ENCODE measurements around the gene JARID2. TPM values are rescaled to one million over a fixed set of nuclear protein-coding genes. Genes with fewer than 3 reads are reported as not detected.

JARID2 gene
- total RNA-seq, 2 donors from 2014 or later, result 9.1 to 10.7 TPM

DNA sequence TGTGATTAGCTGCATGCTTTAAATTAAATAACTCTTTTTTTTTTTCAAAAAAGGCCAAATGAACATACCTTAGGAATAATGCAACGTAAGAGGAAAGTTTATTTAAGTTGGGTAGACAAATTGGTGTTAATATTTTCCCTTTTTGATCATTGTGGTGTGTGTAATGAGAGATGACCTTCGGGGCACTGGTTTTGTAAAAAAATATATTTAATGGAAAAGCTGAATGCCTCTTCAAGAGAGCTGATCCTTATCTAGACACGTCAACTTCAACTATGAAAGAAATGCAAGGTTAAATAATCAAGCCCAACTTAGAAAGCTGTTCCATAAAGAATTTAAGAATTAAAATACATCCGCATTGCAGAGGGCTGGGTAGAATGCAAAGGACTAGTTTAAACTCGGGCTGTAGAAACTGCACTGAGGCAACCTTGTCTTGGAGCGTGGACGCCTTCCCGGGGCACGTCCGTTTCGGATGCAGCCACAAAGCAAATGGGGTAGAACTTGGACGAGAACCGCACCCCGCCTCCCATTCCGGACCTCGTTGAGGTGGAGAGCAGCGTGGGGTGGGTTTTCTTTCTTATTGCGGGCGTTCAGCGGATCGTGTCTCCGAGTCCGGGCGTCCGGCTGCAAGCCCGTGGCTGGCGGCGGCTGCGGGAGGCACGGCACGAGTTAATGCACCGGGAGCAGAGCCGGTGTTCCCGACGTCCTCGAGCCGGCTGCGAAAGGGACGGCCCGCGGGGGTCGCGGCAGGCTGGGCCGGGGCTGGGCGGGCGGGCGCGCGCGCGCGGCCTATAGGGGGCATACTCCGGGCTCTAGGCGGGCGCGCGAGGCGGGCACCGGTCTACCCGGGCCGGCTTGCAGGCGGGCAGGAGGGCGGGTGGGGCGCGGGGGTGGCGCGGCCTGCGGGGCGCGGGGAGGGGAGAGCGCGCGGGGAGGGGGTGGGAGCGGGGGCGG lies 1.9 kb downstream of the JARID2 start:
- intact Hi-C loops (cut with DNase I), result no loop called here
- Histone ChIP-seq H3K9me3 (no peaks in the 10 kb centered on the region), H3K9ac (ENCODE audit: low read depth in 2 of 2, low read length in 2 of 2) (peak overlapping the region; percentile 85 to 93), H3K4me3 (peak overlapping the region; percentile 62), H3K27ac (peak overlapping the region; percentile 82), H3K36me3 (no peaks in the 10 kb centered on the region), H3K4me1 (no peaks in the 10 kb centered on the region), H3K27me3 (no peaks in the 10 kb centered on the region)
- TF ChIP-seq, protein P1, sequence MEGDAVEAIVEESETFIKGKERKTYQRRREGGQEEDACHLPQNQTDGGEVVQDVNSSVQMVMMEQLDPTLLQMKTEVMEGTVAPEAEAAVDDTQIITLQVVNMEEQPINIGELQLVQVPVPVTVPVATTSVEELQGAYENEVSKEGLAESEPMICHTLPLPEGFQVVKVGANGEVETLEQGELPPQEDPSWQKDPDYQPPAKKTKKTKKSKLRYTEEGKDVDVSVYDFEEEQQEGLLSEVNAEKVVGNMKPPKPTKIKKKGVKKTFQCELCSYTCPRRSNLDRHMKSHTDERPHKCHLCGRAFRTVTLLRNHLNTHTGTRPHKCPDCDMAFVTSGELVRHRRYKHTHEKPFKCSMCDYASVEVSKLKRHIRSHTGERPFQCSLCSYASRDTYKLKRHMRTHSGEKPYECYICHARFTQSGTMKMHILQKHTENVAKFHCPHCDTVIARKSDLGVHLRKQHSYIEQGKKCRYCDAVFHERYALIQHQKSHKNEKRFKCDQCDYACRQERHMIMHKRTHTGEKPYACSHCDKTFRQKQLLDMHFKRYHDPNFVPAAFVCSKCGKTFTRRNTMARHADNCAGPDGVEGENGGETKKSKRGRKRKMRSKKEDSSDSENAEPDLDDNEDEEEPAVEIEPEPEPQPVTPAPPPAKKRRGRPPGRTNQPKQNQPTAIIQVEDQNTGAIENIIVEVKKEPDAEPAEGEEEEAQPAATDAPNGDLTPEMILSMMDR (IDR thresholded peaks at IDR 0.05), result no peak
- DNase-seq, result peak; percentile 68

DNA sequence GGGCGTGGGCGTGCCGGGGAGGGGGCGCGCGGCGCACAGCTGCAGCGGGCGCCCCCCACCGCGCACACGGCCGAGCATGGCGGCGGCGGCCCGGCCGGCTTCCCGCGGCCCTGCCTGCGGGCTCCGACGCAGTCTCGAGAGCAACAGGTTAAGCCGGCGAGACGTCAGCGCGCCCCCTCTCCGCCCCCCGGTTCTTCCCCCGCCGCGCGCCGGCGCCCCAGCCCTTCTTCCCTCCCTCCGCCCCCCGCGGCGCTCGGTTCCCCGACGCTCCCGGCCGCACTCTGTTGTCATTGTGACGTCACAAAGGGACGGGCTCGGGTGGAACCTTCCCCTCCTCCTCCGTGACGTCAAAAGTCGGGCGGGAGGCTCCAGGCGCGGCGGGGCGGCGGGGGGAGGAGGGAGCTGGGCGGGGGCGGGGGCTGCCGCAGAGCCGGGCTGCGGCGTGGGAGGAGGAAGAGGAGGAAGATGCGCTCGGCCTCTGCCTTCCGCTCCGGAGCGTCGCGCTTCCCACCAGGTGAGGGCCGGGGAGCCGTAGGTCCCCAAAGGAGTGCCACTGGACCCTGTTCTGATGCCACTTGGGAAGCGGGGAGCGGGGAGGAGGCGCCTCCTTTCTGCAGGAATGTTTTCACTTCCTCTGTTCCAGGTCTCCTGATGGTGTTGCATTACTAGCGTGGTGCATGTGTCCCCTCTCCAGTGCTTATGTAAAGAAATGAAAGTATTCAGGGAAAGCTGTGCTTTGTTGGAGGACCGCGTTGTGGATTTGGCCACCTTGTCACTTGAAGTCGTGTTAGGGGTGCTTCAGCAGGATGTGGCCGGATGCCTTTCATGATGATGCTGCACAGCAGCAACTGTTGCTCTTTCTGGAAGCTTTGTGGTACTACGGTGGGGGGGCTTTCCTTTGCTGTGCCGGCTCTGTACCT lies 2.8 kb downstream of the JARID2 start:
- no peaks in the 10 kb centered on the region for H3K4me1 ChIP-seq
- no peaks in the 10 kb centered on the region for H3K27me3 ChIP-seq
- peak; percentile 98 for DNase-seq
- TF ChIP-seq, protein P1 (IDR thresholded peaks at IDR 0.05), result no peak
- peak overlapping the region; percentile 46 for H3K4me3 ChIP-seq
- intact Hi-C loops (cut with DNase I), result no loop called here
- H3K27ac ChIP-seq, result peak overlapping the region; percentile 81
- H3K9ac ChIP-seq (ENCODE audit: low read depth in 2 of 2, low read length in 2 of 2), result peak overlapping the region; percentile 83 to 93
- no peaks in the 10 kb centered on the region for H3K9me3 ChIP-seq
- H3K36me3 ChIP-seq, result no peaks in the 10 kb centered on the region

DNA sequence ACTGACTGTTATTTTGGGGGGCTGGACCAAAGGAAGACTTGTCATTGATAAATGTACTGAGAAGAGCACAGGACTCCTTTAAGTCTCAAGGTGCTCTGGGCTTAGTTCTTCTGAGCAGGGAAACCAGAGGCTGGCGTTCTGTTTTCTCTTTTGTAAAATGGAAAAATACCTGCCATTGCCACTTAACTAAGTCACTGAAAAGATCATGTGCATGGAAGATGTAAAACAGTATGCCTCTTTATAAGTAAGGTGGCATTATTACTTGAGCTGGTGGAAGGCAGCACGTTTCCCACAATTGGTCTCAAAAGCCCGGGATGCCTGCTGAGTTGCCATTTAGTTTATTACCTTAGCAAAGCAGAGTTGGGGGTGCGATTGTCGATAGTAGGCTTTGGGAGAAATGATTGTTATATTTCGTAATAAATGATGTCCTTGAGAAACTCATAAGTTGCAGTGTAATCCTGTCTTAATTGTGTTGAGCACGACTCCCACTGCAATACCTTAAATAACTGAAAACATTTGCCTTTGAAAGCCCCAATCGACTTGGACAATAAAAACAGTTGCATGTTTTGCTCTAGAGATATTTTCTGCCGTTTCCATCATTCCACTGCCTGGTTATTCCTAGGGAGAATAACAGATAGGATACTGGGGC lies 3.6 kb downstream of the JARID2 start:
- Histone ChIP-seq H3K27ac (peak overlapping the region; percentile 81), H3K9ac (ENCODE audit: low read depth in 2 of 2, low read length in 2 of 2) (peak overlapping the region; percentile 83 to 93), H3K36me3 (no peaks in the 10 kb centered on the region), H3K9me3 (no peaks in the 10 kb centered on the region), H3K4me1 (no peaks in the 10 kb centered on the region), H3K27me3 (no peaks in the 10 kb centered on the region), H3K4me3 (peak overlapping the region; percentile 46)
- TF ChIP-seq, protein P1 (IDR thresholded peaks at IDR 0.05), result no peak
- intact Hi-C loops (cut with DNase I), result no loop called here
- DNase-seq, result no peak

DNA sequence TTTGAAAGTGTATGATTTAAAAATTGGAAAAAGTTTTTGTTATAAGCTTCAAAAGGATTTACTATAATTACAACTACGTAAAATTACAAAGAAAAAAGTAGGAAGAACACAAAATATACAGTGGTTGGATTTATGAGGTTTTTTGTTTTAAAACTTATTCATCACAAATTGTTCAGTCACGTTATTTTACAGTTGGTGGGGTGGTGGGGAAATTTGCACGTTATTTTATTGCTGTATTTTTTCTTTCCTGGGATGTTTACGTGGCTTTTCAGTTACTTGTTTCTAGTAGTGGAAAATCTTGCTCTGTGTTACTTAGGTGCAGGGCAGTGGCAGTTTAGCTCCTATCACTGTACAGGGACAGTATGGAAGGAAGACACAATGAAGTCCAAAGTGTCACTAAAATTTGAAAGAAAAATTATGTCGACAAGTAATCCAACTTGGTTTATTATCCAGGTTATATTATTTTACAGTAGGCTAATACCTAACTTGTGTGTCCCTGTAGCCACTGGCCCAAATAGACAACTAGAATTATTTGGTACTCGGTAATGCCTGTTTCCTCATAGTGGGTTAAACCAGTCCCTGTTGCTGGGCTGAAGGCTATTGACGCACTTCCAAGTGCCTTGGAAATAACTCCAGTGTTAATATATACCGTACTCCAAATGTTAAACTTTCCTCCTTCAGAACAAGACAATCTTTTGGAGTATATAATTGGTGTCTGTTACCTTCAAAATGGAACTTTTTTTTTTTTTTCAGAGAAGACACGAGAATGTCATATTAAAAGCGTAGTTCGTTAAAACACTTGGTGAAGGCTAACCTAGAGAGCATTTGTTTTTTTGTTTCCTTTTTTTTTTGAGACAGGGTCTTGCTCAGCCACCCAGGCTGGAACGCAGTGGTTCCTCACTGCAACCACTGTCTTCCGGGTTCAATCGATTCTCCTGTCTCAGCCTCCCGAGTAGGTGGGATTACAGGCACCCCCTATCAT lies 4.6 kb downstream of the JARID2 start:
- no peaks in the 10 kb centered on the region for H3K27me3 ChIP-seq
- H3K9ac ChIP-seq (ENCODE audit: low read depth in 2 of 2, low read length in 2 of 2), result peak overlapping the region in 1 of 2 donors; percentile 15
- TF ChIP-seq, protein P1 (IDR thresholded peaks at IDR 0.05), result no peak
- no peak for DNase-seq
- no peak overlapping the region for H3K4me3 ChIP-seq
- no peaks in the 10 kb centered on the region for H3K9me3 ChIP-seq
- intact Hi-C loops (cut with DNase I), result no loop called here
- H3K36me3 ChIP-seq, result no peaks in the 10 kb centered on the region
- no peaks in the 10 kb centered on the region for H3K4me1 ChIP-seq
- peak overlapping the region; percentile 81 for H3K27ac ChIP-seq

All from colonic mucosa (tissue), 4 donors.